ENCODE measurements around the gene CLSTN2. TPM values are rescaled to one million over a fixed set of nuclear protein-coding genes. Genes with fewer than 3 reads are reported as not detected.

CLSTN2 gene
- total RNA-seq, 1 donor from 2014 or later = not detected

DNA sequence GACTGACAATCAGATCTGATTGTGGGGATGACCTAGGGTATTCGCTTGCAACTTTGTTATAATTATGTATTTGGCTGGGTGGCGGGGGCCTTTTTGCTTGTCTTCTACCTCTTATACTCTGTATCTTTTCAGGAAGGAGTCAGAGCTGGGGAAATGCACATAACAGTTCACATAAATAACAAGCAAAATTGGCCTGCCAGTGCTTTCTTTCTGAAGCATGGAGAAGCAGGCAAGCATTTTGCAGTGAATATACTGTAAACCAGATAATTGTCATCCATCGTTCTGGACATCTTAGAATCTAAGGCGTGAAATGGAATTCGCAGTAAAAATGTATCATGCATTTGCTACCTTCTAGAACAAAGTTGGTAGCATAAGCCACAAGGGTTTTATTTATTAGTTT lies 227.6 kb downstream of the CLSTN2 start:
- DNase-seq = no peak
- Mint-ChIP-seq H3K9me3 (no peaks in the 10 kb centered on the region), H3K27me3 (peaks cover 2% of the 10 kb centered on the region), H3K36me3 (ENCODE audit: low read depth) (no peaks in the 10 kb centered on the region), H3K27ac (no peak overlapping the region), H3K4me3 (no peak overlapping the region), H3K4me1 (no peaks in the 10 kb centered on the region)
- intact Hi-C loops (cut with micrococcal nuclease) = no loop called here

DNA sequence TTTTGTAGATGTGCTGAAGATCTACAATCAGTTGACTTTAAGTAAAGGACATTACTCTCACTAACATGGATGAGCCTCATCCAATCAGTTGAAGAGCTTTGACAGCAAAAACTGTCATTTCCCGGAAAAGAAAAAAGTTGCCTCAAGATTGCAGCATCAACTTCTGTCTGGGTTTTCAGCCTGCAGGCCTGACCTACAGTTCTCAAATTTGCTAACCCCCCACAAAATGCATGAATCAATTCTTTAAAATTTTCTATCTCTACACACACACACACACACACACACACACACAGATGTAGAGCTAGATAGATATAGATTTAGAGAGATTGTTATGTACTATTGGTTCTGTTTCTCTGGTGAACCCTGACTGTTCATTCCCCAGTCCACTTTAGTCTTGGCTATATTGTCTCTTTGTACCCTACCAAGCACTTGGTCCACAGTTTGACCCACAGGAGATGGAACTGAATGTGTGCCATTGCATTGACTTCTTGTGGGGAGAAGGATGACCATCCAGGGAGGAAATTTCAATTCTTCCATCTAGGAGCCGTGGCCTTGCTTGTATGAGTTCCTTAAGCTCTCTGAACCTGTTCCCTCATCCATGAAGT lies 228.3 kb downstream of the CLSTN2 start:
- intact Hi-C loops (cut with micrococcal nuclease) = no loop called here
- H3K27me3 Mint-ChIP-seq = peaks cover 2% of the 10 kb centered on the region
- H3K27ac Mint-ChIP-seq = no peak overlapping the region
- H3K4me1 Mint-ChIP-seq = no peaks in the 10 kb centered on the region
- no peak for DNase-seq
- H3K36me3 Mint-ChIP-seq (ENCODE audit: low read depth) = no peaks in the 10 kb centered on the region
- no peak overlapping the region for H3K4me3 Mint-ChIP-seq
- H3K9me3 Mint-ChIP-seq = no peaks in the 10 kb centered on the region

GRCh38 chr3:140164156-140164555 lies 229.2 kb downstream of the CLSTN2 start:
- Mint-ChIP-seq H3K27me3 (peaks cover 2% of the 10 kb centered on the region), H3K4me1 (no peaks in the 10 kb centered on the region)

DNA sequence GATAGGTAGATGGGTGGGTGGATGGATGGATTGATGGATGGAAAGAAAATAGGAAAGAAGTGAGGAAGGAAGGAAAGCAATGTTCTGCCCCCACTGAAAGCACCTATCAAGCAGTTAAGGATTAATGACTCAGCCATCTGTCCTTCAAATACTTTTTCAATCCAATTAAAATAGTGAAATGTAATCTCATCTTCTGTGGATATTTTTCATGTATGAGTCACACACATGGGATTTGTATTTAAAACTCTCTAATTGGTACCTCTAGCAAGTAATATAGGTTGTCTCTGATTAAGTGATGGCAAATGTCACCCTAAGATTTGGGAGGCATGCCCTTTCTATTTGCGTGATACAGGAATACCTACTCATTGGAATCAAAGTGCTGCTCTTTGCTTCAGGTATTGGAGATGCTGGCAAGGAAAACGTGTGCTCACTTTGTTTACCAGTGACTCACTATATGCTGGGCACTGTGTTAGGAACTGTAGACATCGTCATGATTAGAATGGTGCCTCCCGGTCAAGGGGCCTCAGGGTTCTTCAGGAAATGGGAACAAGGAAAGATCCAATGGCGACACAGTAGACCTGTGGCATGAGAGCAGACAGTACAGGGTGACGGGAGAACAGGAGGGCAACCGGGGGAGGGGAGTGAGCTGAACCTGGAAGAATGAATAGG lies 230.1 kb downstream of the CLSTN2 start:
- Mint-ChIP-seq H3K27ac (no peak overlapping the region), H3K4me1 (no peaks in the 10 kb centered on the region), H3K9me3 (no peaks in the 10 kb centered on the region), H3K27me3 (peaks cover 2% of the 10 kb centered on the region), H3K36me3 (ENCODE audit: low read depth) (no peaks in the 10 kb centered on the region), H3K4me3 (no peak overlapping the region)
- no peak for DNase-seq
- intact Hi-C loops (cut with micrococcal nuclease) = no loop called here

More at GRCh38 chr3:140164156-140164555, 229.2 kb downstream of the CLSTN2 start:
- Mint-ChIP-seq H3K36me3 (ENCODE audit: low read depth) (no peaks in the 10 kb centered on the region), H3K27ac (no peak overlapping the region), H3K9me3 (no peaks in the 10 kb centered on the region), H3K4me3 (no peak overlapping the region)
- intact Hi-C loops (cut with micrococcal nuclease) = no loop called here
- DNase-seq = no peak

DNA sequence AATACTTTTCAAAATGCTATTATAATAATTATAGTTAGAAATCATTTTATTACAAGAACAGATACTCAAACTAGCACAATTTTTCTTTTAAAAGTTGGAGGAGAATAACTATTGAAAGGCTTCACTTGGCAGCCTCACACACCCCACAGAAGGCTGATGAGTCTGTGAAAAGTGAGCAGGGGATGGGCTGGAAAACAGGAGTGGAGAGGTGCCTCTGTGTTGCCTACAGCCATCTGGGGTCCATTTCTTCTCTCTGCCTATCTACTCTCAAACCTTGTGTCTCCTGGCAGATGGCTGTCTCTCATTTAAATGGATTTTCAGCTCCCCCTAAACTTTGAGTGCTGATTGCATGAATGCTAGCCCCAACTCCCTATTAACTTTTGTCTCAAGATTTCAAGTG lies 230.8 kb downstream of the CLSTN2 start:
- no peaks in the 10 kb centered on the region for H3K9me3 Mint-ChIP-seq

GRCh38 chr3:140166861-140167599 lies 232.0 kb downstream of the CLSTN2 start:
- no peaks in the 10 kb centered on the region for H3K27me3 Mint-ChIP-seq
- intact Hi-C loops (cut with micrococcal nuclease) = no loop called here
- no peaks in the 10 kb centered on the region for H3K9me3 Mint-ChIP-seq
- no peak overlapping the region for H3K27ac Mint-ChIP-seq
- DNase-seq = no peak
- no peaks in the 10 kb centered on the region for H3K36me3 Mint-ChIP-seq (ENCODE audit: low read depth)
- H3K4me1 Mint-ChIP-seq = no peaks in the 10 kb centered on the region
- H3K4me3 Mint-ChIP-seq = no peak overlapping the region

More for the DNA sequence above, 230.8 kb downstream of the CLSTN2 start:
- Mint-ChIP-seq H3K4me1 (no peaks in the 10 kb centered on the region), H3K4me3 (no peak overlapping the region), H3K27ac (no peak overlapping the region), H3K36me3 (ENCODE audit: low read depth) (no peaks in the 10 kb centered on the region), H3K27me3 (peaks cover 2% of the 10 kb centered on the region)
- intact Hi-C loops (cut with micrococcal nuclease) = no loop called here
- DNase-seq = no peak

- Mint-ChIP-seq H3K36me3 (ENCODE audit: low read depth) (no peaks in the 10 kb centered on the region), H3K4me1 (no peaks in the 10 kb centered on the region), H3K27me3 (no peaks in the 10 kb centered on the region), H3K4me3 (no peak overlapping the region), H3K9me3 (no peaks in the 10 kb centered on the region), H3K27ac (no peak overlapping the region)
- intact Hi-C loops (cut with micrococcal nuclease) = no loop called here
- DNase-seq = no peak
These were observed 232.8 kb downstream of the CLSTN2 start for GRCh38 chr3:140167600-140168281.

DNA sequence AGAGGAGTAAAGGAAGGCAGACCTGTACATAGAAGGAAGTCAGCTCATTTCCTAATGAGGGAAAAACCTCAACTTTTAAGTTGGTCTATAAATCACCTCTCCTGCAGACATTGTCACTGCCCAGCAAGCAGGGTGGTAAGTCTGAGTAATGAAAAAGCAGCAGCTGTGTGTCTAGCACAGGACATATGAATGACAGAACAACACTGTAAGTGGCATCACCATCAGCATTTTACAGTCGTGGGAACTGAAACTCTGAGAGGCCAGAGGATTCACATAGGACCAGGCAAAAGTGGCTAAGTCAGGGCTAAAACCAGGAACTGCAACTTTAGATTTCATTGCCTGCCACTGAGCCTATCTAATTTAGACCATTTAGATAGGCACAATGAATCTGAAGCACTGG lies 235.6 kb downstream of the CLSTN2 start:
- H3K27me3 Mint-ChIP-seq = no peaks in the 10 kb centered on the region
- no peak for DNase-seq
- no peaks in the 10 kb centered on the region for H3K9me3 Mint-ChIP-seq
- H3K4me3 Mint-ChIP-seq = no peak overlapping the region
- intact Hi-C loops (cut with micrococcal nuclease) = no loop called here
- H3K4me1 Mint-ChIP-seq = no peaks in the 10 kb centered on the region
- H3K27ac Mint-ChIP-seq = no peak overlapping the region
- no peaks in the 10 kb centered on the region for H3K36me3 Mint-ChIP-seq (ENCODE audit: low read depth)

DNA sequence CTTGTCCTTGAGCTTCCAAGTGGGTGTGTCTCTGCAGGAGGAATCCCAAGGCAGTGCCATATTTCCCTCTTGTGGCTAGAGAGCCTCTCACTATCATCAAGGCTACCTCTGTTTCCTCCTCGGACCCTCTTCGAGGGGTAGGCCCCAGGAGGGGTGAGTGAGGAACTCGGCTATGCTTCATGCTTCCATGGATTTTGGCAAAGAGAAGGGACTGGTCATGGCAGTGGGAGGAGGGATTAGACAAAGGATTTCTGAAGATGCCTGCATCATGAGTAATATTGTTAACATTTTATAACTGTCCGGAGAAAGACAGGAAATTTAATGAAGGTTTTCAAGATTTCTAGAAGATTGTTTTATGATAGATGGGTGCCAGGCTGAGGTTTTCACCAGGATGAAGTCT lies 241.5 kb downstream of the CLSTN2 start:
- H3K36me3 Mint-ChIP-seq (ENCODE audit: low read depth) = no peaks in the 10 kb centered on the region
- H3K27me3 Mint-ChIP-seq = peaks cover 2% of the 10 kb centered on the region
- intact Hi-C loops (cut with micrococcal nuclease) = no loop called here
- H3K4me3 Mint-ChIP-seq = no peak overlapping the region
- no peaks in the 10 kb centered on the region for H3K9me3 Mint-ChIP-seq
- H3K27ac Mint-ChIP-seq = no peak overlapping the region
- H3K4me1 Mint-ChIP-seq = no peaks in the 10 kb centered on the region
- no peak for DNase-seq

DNA sequence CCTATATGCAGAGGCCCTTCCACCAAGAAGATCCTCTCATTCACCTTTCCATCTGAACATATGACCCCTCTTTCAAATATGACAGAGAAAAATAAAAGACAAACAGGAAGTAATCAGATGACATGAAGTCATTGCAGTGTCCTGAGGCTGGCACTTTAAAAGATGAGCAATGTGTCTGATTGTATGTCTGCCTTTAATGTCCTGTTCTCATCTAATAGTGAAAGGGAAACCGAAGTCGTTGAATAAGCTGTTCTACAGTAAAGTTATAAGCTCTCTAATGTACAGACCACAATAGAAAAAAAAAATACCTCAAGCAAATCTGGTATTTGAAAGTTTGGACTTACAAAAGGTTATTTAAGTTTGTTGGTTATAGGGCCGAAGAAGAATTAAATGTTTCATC lies 243.0 kb downstream of the CLSTN2 start:
- H3K36me3 Mint-ChIP-seq (ENCODE audit: low read depth) = no peaks in the 10 kb centered on the region
- no peak overlapping the region for H3K4me3 Mint-ChIP-seq
- H3K9me3 Mint-ChIP-seq = no peaks in the 10 kb centered on the region
- DNase-seq = no peak
- intact Hi-C loops (cut with micrococcal nuclease) = no loop called here
- H3K27ac Mint-ChIP-seq = no peak overlapping the region
- H3K4me1 Mint-ChIP-seq = no peaks in the 10 kb centered on the region
- peaks cover 2% of the 10 kb centered on the region for H3K27me3 Mint-ChIP-seq

DNA sequence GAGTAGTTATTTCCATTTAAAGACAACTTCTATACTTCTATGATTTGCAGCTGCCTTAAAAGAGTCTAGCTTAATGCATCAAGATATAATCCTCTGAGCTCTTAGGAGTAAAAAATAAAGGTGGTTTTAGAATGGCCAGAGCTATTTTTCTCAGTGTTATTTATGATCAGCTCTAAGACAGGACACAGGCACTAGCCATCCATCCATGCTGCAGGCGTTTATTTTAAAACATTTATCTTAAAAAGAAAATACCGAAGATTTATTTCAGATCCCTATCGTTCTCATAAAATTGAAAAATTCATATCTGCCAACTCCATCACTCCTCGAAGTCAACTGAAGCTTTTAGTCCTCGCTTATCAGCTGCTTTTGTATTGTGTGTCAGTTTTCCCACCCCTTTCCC lies 243.5 kb downstream of the CLSTN2 start:
- Mint-ChIP-seq H3K4me3 (no peak overlapping the region), H3K36me3 (ENCODE audit: low read depth) (no peaks in the 10 kb centered on the region), H3K27me3 (peaks cover 2% of the 10 kb centered on the region), H3K27ac (no peak overlapping the region), H3K9me3 (no peaks in the 10 kb centered on the region), H3K4me1 (no peaks in the 10 kb centered on the region)
- no peak for DNase-seq
- intact Hi-C loops (cut with micrococcal nuclease) = no loop called here

GRCh38 chr3:140180603-140181002 lies 245.6 kb downstream of the CLSTN2 start:
- H3K4me3 Mint-ChIP-seq = no peak overlapping the region
- H3K27me3 Mint-ChIP-seq = peaks cover 2% of the 10 kb centered on the region
- H3K36me3 Mint-ChIP-seq (ENCODE audit: low read depth) = no peaks in the 10 kb centered on the region
- intact Hi-C loops (cut with micrococcal nuclease) = no loop called here
- no peak overlapping the region for H3K27ac Mint-ChIP-seq
- no peaks in the 10 kb centered on the region for H3K4me1 Mint-ChIP-seq
- H3K9me3 Mint-ChIP-seq = no peaks in the 10 kb centered on the region
- no peak for DNase-seq

GRCh38 chr3:140185375-140185774 lies 250.4 kb downstream of the CLSTN2 start:
- Mint-ChIP-seq H3K4me3 (no peak overlapping the region), H3K9me3 (no peaks in the 10 kb centered on the region)
- intact Hi-C loops (cut with micrococcal nuclease) = no loop called here

DNA sequence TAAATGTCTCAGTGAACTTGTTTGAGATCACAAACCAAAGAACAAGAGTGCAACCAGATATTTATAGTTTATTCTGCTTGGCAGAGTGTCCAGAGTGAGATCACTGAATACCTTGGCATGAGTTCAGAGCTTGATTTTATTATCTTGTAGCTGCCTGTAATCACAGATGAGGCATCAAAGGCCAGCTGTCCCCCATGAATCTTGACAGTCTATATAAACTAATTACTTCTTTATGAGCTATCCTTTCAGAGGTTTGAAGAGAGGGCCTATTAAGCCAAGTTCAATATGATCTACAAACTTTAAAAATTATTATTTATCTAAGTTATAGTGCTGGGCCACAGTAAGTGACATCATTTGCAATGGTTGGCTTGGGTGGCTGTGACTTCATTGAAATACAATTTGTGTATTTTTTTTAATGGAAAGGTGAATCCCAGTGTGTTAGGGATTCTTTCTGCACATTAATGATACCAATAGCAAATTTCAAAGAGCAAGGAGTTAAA lies 251.5 kb downstream of the CLSTN2 start:
- Mint-ChIP-seq H3K27ac (no peak overlapping the region), H3K9me3 (no peaks in the 10 kb centered on the region), H3K4me1 (no peaks in the 10 kb centered on the region), H3K27me3 (no peaks in the 10 kb centered on the region), H3K36me3 (ENCODE audit: low read depth) (no peaks in the 10 kb centered on the region), H3K4me3 (no peak overlapping the region)
- intact Hi-C loops (cut with micrococcal nuclease) = no loop called here
- no peak for DNase-seq

More at GRCh38 chr3:140185375-140185774, 250.4 kb downstream of the CLSTN2 start:
- Mint-ChIP-seq H3K4me1 (no peaks in the 10 kb centered on the region), H3K36me3 (ENCODE audit: low read depth) (no peaks in the 10 kb centered on the region), H3K27me3 (no peaks in the 10 kb centered on the region), H3K27ac (no peak overlapping the region)
- DNase-seq = no peak
